CD4-positive, alpha-beta T cell treated with Interleukin-17A for 1 hour (primary cell): ENCODE results near the gene LTC4S.

Experiments
- DNase-seq: peaks from one replicate; pipeline ENCODE4 v3.0.0-alpha.2; 2020

LTC4S gene

GRCh38 chr5:179795863-179796833 lies 2.4 kb downstream of the LTC4S start:
- peak; percentile 77 for DNase-seq

GRCh38 chr5:179796877-179797608 lies 3.3 kb downstream of the LTC4S start:
- DNase-seq: no peak

- no peak for DNase-seq
Observed at GRCh38 chr5:179797741-179798140, 4.0 kb downstream of the LTC4S start.

- no peak for DNase-seq
Observed at GRCh38 chr5:179798144-179798770, 4.5 kb downstream of the LTC4S start.

- no peak for DNase-seq
Observed at GRCh38 chr5:179798771-179799643, 5.2 kb downstream of the LTC4S start.

GRCh38 chr5:179799644-179799973 lies 5.8 kb downstream of the LTC4S start:
- DNase-seq: no peak

- DNase-seq: no peak
Observed at GRCh38 chr5:179800071-179800695, 6.4 kb downstream of the LTC4S start.

GRCh38 chr5:179800696-179801201 lies 7.0 kb downstream of the LTC4S start:
- DNase-seq: no peak

- peak; percentile 86 for DNase-seq
Observed at GRCh38 chr5:179801304-179802206, 7.8 kb downstream of the LTC4S start.

GRCh38 chr5:179802207-179802883 lies 8.6 kb downstream of the LTC4S start:
- no peak for DNase-seq

GRCh38 chr5:179802950-179803562 lies 9.3 kb downstream of the LTC4S start:
- no peak for DNase-seq

GRCh38 chr5:179803651-179804554 lies 10.1 kb downstream of the LTC4S start:
- peak; percentile 41 for DNase-seq

- no peak for DNase-seq
Observed at GRCh38 chr5:179804555-179804947, 10.8 kb downstream of the LTC4S start.

- DNase-seq: no peak
Observed at GRCh38 chr5:179805070-179805528, 11.3 kb downstream of the LTC4S start.

- peak; percentile 41 for DNase-seq
Observed at GRCh38 chr5:179805529-179806249, 11.9 kb downstream of the LTC4S start.

- peak; percentile 68 for DNase-seq
Observed at GRCh38 chr5:179806250-179807048, 12.7 kb downstream of the LTC4S start, which contains the start of gene MGAT4B. Gene MGAT4B, minus strand, starts transcription at chr5:179806866. Its CDS starts 283 bp downstream, at chr5:179806583.
